CD4-positive, alpha-beta T cell treated with Interleukin-1 beta for 1 hour (primary cell): Measurements from ENCODE around the gene ATXN8OS.
"Not testable (repeated sequence)": the region's sequence is repeated elsewhere in the genome, so short reads cannot be mapped to it uniquely, and the experiment has no call there.

ENCODE experiments used
- DNase-seq, 2 donors: peaks; one replicate each; pipeline ENCODE4 v3.0.0-alpha.2; 2020 to 2022

Gene ATXN8OS

DNA sequence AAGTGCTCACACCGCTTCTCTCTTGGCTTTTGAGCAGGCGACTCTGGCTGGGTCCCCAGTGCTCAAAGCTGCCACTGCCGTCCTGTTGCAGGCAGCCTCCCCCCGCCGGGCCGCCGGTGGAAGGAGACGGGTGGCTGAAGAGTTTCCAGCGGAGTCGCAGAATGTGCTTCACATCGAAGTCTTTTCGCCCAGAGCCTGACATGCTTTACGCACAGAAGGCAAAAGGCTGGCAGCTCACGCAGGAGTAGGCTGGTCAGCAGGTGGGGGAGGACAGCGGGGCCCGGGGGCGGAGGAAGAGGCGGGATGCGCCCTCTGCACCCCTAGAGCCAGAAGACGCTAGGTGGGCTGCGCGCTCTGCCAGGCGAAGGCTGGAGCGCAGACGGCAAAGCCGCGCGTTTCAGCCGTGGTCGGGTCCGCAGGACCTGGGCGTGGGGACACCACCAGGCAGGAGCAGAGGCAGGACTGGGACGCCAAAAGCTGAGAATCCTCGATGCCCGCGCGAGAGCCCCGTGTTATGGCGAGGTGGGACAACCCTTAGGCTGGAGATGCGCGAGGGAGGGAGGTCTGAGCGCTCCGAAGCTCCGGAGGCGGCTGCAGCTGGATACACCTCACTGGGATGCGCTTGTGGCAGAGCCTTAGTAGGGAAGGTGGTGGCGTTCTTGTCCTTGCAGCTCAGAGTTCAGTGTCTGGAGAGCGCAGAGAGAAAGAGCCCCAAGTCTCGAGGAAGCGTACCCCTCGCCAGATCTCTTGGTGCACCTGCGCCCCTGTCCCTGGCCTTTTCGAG, at the start of gene ATXN8OS:
Gene ATXN8OS (plus strand): TSS at position 329 of the 784 bp plus-strand sequence.
- DNase-seq: no peak

GRCh38 chr13:70080012-70080411, 27.6 kb upstream of the ATXN8OS start:
- DNase-seq: no peak

- DNase-seq: no peak
These were observed 20.4 kb upstream of the ATXN8OS start for GRCh38 chr13:70087247-70087646.

DNA sequence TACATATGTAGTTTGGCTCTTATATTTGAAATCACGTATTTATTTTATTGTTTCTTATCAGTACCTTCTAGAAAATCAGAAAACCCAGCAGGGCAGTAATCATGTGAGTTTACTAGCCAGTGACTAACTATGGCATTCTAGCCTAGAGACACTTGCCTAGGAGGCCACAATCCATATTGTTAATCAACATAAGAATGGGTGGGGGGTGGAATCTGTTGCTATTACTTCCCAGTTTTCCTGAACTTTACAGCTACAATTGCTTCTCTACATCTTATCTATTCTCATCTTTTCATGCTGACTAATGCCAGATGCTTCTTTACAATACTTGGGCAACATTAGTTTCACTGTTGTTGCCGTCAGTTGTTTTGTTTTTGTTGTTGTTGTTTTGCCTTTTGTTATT, 18.7 kb upstream of the ATXN8OS start:
- DNase-seq: no peak

DNA sequence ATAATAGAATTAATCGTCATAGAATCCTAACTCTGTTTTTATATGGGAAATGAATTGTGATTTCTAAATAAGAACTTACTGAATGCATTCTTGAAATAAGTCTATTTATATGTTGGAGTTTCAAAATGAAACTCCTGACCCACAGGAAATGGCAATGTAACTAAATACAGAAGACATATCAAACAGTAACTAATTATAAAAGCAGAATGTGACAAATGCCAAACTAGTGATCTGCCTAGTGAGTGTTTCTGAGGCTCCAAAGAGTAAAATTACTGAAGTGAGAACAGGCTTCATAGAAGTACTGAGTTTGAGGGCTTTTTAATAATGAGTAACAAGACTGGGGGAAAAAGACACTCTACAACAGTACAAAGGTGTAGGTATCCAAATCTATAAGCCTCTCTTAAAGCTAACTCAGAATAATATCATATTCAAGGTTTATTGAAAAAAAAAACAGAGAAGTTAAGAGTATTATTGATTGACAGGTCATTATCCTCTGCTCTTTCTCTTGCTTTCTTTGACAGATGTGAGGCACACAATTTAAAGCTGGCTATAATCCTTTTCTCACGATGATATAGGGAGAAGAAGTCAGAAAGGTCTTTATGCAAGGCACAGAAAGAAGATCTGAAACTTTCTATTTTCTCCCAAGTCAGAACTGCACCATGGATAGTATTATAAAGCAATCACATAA, 17.4 kb upstream of the ATXN8OS start:
- no peak for DNase-seq

- DNase-seq: no peak
These were observed 9.0 kb upstream of the ATXN8OS start for GRCh38 chr13:70098669-70099068.

GRCh38 chr13:70104481-70104880, 3.1 kb upstream of the ATXN8OS start:
- no peak for DNase-seq

- DNase-seq: no peak
These were observed 515 bp upstream of the ATXN8OS start for GRCh38 chr13:70107125-70107497.

- DNase-seq: no peak
These were observed 905 bp downstream of the ATXN8OS start, which contains the start of gene KLHL1 for GRCh38 chr13:70108356-70109105. Gene KLHL1, minus strand, starts transcription at chr13:70108452. Its CDS starts 753 bp downstream, at chr13:70107699.

- no peak for DNase-seq
These were observed 9.8 kb downstream of the ATXN8OS start for GRCh38 chr13:70117338-70117905.

DNA sequence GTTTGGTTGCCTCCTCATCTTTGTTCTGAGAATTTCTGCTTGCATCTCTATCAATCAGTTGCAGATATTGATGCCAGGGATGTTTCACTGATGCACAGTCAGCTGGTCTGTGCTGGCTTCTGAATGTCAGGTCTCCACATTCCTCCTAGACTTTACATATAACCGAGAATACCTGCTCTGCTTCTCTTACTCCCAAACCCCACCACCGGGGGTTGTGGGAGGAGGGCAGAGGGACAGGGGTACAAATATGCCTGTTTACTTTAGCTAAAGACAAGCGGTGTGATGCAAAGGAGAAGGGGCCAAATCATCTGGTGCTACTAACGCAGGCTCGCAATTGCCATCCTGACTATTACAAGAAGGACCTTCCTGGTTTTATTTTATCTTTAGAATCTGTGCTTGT, 18.1 kb downstream of the ATXN8OS start:
- DNase-seq: no peak

GRCh38 chr13:70128098-70128497, 20.5 kb downstream of the ATXN8OS start:
- DNase-seq: no peak

- DNase-seq: not testable (repeated sequence)
These were observed 35.0 kb downstream of the ATXN8OS start for GRCh38 chr13:70142658-70143057.

DNA sequence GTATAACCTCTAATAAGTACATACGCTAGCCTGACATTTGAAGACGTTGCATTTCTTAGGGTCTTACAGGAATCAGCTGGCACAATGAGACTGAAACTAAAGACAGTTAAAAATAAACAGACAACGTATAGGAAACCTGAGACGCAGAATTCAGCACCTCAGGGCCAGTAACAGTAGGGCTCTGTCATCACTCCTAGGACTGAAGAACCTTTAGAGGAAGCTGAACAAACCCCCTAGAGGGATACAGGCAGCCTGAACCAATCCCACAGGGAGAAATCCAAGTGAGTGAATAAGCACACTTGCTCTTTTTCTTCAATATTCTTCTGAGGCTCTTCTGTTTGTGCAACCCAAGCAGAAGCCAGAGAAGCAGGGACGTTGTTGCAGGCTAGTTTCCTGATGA, 54.5 kb downstream of the ATXN8OS start:
- no peak for DNase-seq

DNA sequence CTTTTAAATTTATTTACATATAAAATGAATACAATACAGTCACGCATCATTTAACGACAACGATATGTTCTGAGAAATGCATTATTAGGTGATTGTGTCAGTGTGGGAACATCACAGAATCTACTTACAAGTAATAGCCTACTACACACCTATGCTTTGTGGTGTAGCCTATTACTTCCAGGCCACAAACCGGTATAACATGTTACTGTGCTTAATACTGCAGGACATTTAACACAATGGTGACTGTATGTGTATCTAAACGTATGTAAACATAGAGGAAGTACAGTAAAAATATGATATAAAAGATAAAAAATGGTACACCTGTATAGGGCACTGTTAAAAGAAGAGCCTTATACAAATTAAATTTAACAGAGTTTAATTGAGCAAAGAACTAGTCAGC, 63.1 kb downstream of the ATXN8OS start:
- DNase-seq: no peak

GRCh38 chr13:70171151-70171550, 63.5 kb downstream of the ATXN8OS start:
- no peak for DNase-seq

GRCh38 chr13:70172946-70173597, 65.4 kb downstream of the ATXN8OS start:
- DNase-seq: no peak

- DNase-seq: no peak
These were observed 66.0 kb downstream of the ATXN8OS start for GRCh38 chr13:70173598-70173959.

DNA sequence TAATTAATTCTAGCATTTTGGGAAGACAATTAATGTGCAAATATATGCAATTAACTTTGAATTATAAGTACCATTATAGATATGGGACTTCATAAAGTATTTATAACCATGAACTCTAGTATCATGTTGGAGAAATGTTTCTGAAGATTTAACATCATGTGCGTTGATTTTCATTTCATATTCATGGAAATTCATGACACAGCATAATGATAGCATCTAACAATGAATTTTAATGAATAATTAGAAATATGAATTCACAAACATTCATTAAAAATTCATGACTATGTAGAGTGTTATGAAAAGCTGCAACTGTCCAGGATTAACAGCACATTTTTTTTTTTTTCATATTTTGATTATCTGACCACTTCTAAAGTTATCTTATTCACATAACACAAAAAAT, 70.7 kb downstream of the ATXN8OS start:
- no peak for DNase-seq
